HG03575 (cell line): ENCODE results near the gene UBE2E2.
"Not testable (repeated sequence)": the region's sequence is repeated elsewhere in the genome, so short reads cannot be mapped to it uniquely, and the experiment has no call there.

Experiments
- ATAC-seq: cut with Tn5 transposase; IDR thresholded peaks from one replicate; pipeline ENCODE4 v1.9.1; 2021; ENCODE audit not compliant: unreplicated experiment, insufficient number of reproducible peaks, low FRiP score; ENCODE audit errors: extremely low read depth

UBE2E2 gene

DNA sequence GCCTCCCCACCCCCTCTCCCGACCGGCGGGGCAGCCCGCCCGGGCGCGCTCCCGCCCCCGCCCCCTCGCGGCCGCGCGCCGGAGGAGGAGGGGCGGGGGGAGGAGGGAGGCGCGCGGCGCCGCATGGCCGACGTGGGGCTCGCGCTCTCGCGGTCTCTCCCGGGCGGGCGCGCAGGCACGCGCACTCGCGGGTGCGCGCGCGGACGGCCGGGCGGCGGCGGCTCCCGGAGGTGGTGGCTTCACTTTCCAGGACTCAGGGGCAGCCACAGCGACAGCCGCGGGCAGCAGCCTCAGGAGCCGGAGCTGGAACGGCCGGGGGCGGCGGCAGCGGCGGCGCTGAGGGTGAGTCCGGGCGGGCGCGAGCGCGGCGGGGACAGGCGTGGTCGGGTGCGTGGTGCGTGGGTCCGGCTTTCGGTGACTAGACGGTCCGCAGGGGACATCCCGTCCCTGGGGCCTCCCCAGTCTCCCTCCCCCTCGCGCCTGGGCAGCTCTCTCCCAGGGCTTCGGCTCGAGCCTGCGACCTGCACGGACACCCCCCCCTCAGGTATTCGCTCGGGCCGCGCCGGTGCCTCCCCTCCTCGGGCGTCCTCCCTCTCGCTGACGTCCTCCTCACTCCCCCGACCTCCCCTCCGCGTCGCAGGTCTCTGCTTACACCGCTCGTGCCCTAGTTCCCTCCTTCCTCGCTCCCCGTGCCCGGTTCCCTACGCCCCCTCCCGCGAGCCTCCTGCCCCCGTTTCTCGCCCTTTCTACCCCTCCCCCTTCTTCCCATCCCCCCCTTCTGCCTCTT is at the start of gene UBE2E2:
Gene UBE2E2 (plus strand): TSS at position 407 of the 787 bp plus-strand sequence.
- ATAC-seq: no peak

DNA sequence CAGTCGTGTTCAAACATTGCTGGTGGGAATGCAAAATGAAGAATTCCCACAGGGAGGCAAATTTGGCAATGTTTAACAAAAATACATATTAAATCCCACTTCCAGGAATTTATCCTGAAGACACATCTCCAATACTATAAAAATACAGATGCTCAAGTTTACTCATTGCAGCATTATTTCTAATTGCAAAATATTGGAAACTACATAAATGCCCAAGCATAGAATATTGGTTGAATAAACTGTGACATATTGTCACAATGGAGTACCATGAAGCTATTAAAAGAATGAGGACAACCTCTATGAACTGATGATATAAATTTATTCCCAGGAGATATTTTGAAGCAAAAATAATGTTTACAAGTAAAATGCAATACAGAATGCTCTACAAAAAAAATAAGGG is 49.7 kb upstream of the UBE2E2 start:
- ATAC-seq: no peak

- no peak for ATAC-seq
Measured at GRCh38 chr3:23157331-23157730, 45.8 kb upstream of the UBE2E2 start.

GRCh38 chr3:23159929-23160328 is 43.2 kb upstream of the UBE2E2 start:
- ATAC-seq: no peak

- ATAC-seq: no peak
Measured at GRCh38 chr3:23161308-23161707, 41.8 kb upstream of the UBE2E2 start.

DNA sequence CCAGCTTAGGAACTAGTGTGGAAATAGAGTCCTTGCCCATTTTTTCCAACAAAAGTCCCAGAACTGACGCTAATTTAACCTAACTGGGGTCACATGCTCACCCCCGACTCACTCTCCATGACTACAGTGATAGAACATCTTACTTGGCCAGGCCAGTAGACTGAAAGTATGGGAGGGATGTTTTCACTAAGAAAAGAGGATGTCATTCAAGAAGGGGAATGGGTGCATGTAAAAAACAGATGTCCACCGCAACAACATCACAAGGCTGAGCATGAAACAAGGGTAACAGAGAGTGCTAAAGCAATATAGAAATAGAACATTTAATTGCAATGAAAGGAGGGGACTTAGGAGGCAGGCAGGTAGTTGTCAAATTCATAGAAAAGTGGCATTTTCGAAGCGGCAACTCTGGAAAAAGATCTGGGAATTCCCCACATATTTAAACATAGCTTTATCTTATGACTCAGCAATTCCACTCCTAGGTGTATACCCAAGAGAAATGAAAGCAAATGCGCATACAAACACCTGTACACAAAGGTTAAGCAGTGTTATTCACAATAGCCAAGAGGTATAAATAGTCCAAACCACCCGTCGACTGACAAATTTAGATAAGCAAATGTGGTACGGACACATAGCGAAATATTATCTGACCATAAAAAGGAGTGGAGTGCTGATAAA is 41.1 kb upstream of the UBE2E2 start:
- ATAC-seq: peak; percentile 47

DNA sequence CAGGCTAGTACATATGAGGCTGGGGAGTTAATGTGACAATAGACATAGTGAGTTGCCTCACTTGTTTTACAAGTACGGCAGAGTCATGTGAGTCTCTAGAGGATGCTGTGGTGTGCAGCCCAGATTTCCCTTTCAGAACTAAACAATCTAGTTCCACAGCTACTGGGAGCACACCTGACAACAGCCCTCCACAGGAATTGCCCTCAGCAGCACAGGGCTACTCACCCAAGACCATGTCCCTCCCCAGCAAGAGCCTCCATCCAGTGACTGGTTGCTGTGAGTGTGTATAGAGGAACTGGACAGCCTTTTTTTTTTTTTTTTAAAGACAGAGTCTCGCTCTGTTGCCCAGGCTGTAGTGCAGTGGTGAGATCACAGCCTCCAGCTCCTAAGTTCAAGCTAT is 40.2 kb upstream of the UBE2E2 start:
- peak; percentile 31 for ATAC-seq

DNA sequence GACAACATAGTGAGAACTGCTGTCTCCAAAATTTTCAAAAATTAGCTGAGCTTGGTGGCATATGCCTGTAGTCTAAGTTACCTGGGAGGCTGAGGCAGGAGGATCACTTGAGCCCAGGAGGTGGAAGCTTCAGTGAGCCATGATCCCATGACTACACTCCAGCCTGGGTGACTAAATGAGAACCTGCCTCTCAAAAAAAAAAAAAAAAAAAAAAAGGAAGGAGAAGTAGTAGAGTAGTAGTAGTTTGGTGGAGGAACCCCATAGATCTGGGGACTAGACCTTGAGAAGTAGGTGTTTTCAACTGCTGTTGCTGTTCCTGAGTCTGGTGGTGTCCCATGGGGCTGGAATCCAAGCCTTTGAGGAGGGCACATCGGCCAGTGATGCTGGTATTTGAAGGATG is 38.4 kb upstream of the UBE2E2 start:
- no peak for ATAC-seq

GRCh38 chr3:23165571-23165970 is 37.6 kb upstream of the UBE2E2 start:
- no peak for ATAC-seq

- ATAC-seq: no peak
Measured at GRCh38 chr3:23166276-23166675, 36.9 kb upstream of the UBE2E2 start.

DNA sequence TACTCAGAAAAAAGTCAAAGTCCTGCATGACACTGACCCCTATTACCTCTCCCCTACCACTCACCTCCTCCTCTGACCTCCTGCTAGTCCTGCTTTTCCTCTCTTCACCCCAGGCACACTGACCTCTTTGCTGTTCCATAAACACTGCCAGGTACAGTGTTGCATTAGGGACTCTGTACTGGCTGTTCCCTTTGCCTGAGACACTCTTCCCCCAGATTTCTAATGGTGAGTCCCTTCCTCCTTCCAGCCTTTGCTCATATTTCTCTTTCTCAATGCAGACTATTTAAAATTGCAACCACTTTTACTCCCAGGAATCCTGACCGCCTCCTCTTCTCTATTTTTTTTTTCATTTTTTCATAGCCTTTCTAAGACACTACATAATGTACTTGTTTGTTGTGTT is 36.3 kb upstream of the UBE2E2 start:
- no peak for ATAC-seq

- ATAC-seq: no peak
Measured at GRCh38 chr3:23169551-23169950, 33.6 kb upstream of the UBE2E2 start.

DNA sequence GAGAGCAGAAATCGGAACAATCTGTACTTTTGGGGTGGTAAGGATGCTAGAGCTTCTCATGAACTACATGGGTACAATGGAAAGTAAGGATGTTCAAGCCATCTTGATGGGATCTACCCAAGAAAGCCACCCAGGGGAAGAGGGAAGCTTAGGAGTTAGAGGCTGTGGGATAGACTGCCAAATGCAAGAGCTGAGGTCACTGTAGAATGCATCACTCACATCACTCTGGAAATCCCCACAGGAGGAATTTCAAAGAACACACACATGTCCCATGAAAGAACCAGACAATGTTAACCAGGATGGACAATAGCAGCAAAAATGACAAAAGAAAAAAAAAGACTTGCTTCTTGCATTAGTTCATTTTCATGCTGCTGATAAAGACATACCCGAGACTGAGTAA is 32.8 kb upstream of the UBE2E2 start:
- ATAC-seq: no peak

GRCh38 chr3:23172059-23172458 is 31.1 kb upstream of the UBE2E2 start:
- no peak for ATAC-seq

DNA sequence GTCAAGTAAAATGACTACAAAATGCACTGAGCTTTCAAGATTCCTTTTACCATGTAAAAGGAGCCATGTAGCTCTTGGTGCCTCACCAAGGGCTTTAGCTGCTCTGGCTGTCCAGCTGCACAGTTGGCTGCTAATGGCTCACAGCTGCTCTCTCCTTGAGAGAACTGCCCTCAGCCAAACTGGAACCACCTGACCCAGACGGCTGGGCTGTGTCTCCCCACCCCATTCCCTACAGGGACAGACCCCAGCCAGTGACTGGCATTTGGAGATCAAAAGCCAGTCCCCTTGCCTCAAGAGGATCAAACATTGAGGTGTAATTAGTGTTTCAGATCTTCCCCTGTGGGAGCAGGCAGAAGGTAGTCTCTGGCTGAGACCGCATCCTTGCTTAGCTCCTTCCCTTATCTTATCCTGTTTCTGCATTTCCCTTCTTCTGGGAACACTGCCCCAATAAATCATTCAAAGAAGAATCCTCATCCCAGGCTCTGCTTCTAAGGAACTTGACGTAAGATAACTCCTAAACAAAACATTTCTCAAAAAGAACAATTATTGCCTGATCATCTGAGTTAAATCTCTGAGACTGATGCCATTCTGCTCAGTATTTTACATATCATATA is 28.6 kb upstream of the UBE2E2 start:
- ATAC-seq: no peak

GRCh38 chr3:23175341-23176083 is 27.6 kb upstream of the UBE2E2 start:
- no peak for ATAC-seq

DNA sequence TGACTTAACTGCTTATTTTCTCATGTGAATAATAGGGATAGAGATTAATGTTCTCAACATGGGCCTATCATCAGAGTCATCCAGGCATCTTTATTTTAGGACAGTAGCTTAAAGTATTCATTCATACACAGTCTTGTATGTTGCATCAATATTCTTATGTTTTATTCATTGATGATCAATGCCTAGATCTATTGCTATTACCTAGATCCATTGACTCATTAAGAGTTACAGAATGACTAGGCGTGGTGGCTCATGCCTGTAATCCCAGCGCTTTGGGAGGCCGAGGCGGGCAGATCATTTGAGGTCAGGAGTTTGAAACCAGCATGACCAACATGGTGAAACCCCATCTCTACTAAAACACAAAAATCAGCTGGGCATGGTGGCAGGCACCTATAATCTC is 26.3 kb upstream of the UBE2E2 start:
- ATAC-seq: not testable (repeated sequence)

DNA sequence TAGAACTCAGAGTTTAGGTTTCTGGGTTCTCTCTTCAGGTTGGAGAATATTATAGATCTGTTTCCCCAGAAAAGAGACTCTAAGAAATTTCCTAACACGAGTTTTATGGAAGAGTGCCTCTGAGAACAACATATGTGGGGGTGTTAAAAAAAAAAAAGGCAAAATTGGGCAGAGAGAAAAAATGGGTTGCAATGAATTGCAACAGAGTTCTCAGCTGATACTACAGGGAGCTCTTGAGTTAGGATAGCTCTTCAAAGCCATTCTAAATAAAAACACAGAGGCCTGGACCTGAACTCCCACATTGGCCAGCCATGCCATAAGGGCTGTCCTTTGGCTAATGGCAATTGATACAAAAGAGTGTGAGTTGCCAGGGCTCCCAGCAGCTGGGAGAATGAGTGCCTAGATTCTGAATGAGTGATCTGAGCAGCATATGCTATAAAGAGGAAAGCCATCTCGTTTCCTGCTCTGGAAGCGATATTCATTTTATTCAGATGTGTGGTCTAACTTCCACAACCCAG is 20.1 kb upstream of the UBE2E2 start:
- ATAC-seq: no peak

- no peak for ATAC-seq
Measured at GRCh38 chr3:23183731-23184130, 19.4 kb upstream of the UBE2E2 start.
